ACC112 (cell line): ENCODE measurements around the gene GRIK4.
A peak's percentile ranks its signal among the peaks of the same experiment; 100 is the strongest.

Experiments
- H2AFZ ChIP-seq: fragments of 200-600 bp; sonication (generic); one replicate; pipeline ENCODE4 v1.6.0; 2017; ENCODE audit warnings: antibody characterized with exemption, low read length; ENCODE audit not compliant: unreplicated experiment
- H3K27ac ChIP-seq: fragments of 200-600 bp; sonication (generic); 2 replicates; pipeline ENCODE4 v1.5.1; 2014; ENCODE audit warnings: low read depth, mild to moderate bottlenecking, antibody characterized with exemption, low read length, moderate library complexity
- H3K27me3 ChIP-seq: fragments of 200-600 bp; sonication (generic); 2 replicates; pipeline ENCODE4 v1.6.1; 2014; ENCODE audit warnings: mild to moderate bottlenecking, antibody characterized with exemption, low read length, moderate library complexity, mixed read lengths; ENCODE audit not compliant: insufficient read depth
- H3K36me3 ChIP-seq: fragments of 200-600 bp; sonication (generic); 2 replicates; pipeline ENCODE4 v1.6.1; 2016; ENCODE audit warnings: mild to moderate bottlenecking, antibody characterized with exemption, low read length, moderate library complexity, mixed read lengths; ENCODE audit not compliant: insufficient read depth
- H3K4me1 ChIP-seq: fragments of 200-600 bp; sonication (generic); one replicate; pipeline ENCODE4 v1.6.1; 2016; ENCODE audit warnings: low read length, mixed read lengths; ENCODE audit not compliant: insufficient read depth, unreplicated experiment, control insufficient read depth
- H3K4me3 ChIP-seq: fragments of 200-600 bp; sonication (generic); 2 replicates; pipeline ENCODE4 v1.5.1; 2014; ENCODE audit warnings: mild to moderate bottlenecking, low read depth, low read length
- H3K79me2 ChIP-seq: fragments of 200-600 bp; sonication (generic); one replicate; pipeline ENCODE4 v1.6.0; 2016; ENCODE audit warnings: low read length; ENCODE audit not compliant: control insufficient read depth, unreplicated experiment, insufficient read depth

GRIK4 gene

GRCh38 chr11:120539667-120540369 is 28.3 kb downstream of the GRIK4 start:
- Histone ChIP-seq H3K4me1 (no peaks in the 10 kb centered on the region), H3K79me2 (no peaks in the 10 kb centered on the region), H3K36me3 (no peaks in the 10 kb centered on the region), H3K27ac (no peak overlapping the region), H3K4me3 (no peak overlapping the region), H2AFZ (no peak overlapping the region), H3K27me3 (no peaks in the 10 kb centered on the region)

GRCh38 chr11:120540744-120541465 is 29.4 kb downstream of the GRIK4 start:
- Histone ChIP-seq H2AFZ (no peak overlapping the region), H3K4me3 (no peak overlapping the region), H3K36me3 (no peaks in the 10 kb centered on the region), H3K4me1 (no peaks in the 10 kb centered on the region), H3K79me2 (no peaks in the 10 kb centered on the region), H3K27ac (no peak overlapping the region), H3K27me3 (no peaks in the 10 kb centered on the region)

GRCh38 chr11:120543521-120544215 is 32.1 kb downstream of the GRIK4 start:
- H3K27me3 ChIP-seq = no peaks in the 10 kb centered on the region
- H3K79me2 ChIP-seq = no peaks in the 10 kb centered on the region
- H3K27ac ChIP-seq = no peak overlapping the region
- no peaks in the 10 kb centered on the region for H3K36me3 ChIP-seq
- H2AFZ ChIP-seq = no peak overlapping the region
- no peak overlapping the region for H3K4me3 ChIP-seq
- peaks cover 26% of the 10 kb centered on the region for H3K4me1 ChIP-seq

- H3K79me2 ChIP-seq = no peaks in the 10 kb centered on the region
Measured at GRCh38 chr11:120545813-120546212, 34.3 kb downstream of the GRIK4 start.

GRCh38 chr11:120546312-120547205 is 35.0 kb downstream of the GRIK4 start:
- H3K27me3 ChIP-seq = no peaks in the 10 kb centered on the region
- H3K4me1 ChIP-seq = peaks cover 28% of the 10 kb centered on the region
- peak overlapping the region; percentile 48 for H2AFZ ChIP-seq
- H3K36me3 ChIP-seq = no peaks in the 10 kb centered on the region
- peak overlapping the region; percentile 80 for H3K27ac ChIP-seq
- no peak overlapping the region for H3K4me3 ChIP-seq
- no peaks in the 10 kb centered on the region for H3K79me2 ChIP-seq

More at GRCh38 chr11:120545813-120546212, 34.3 kb downstream of the GRIK4 start:
- H3K27ac ChIP-seq = no peak overlapping the region
- H3K4me1 ChIP-seq = peaks cover 28% of the 10 kb centered on the region
- no peaks in the 10 kb centered on the region for H3K27me3 ChIP-seq
- H3K4me3 ChIP-seq = no peak overlapping the region
- no peaks in the 10 kb centered on the region for H3K36me3 ChIP-seq
- H2AFZ ChIP-seq = no peak overlapping the region

GRCh38 chr11:120547316-120547715 is 35.8 kb downstream of the GRIK4 start:
- H3K27me3 ChIP-seq = no peaks in the 10 kb centered on the region
- H3K79me2 ChIP-seq = no peaks in the 10 kb centered on the region
- H3K36me3 ChIP-seq = no peaks in the 10 kb centered on the region
- H3K4me1 ChIP-seq = peaks cover 28% of the 10 kb centered on the region
- peak overlapping the region; percentile 48 for H2AFZ ChIP-seq
- H3K4me3 ChIP-seq = no peak overlapping the region
- H3K27ac ChIP-seq = peak overlapping the region; percentile 80

- no peaks in the 10 kb centered on the region for H3K36me3 ChIP-seq
- H3K4me1 ChIP-seq = peaks cover 28% of the 10 kb centered on the region
- H3K4me3 ChIP-seq = no peak overlapping the region
- H3K79me2 ChIP-seq = no peaks in the 10 kb centered on the region
- H3K27ac ChIP-seq = peak overlapping the region; percentile 80; the same call in 1 of the 2 replicates
- H2AFZ ChIP-seq = peak overlapping the region; percentile 24
- H3K27me3 ChIP-seq = no peaks in the 10 kb centered on the region
Measured at GRCh38 chr11:120547811-120548681, 36.5 kb downstream of the GRIK4 start.

- Histone ChIP-seq H2AFZ (no peak overlapping the region), H3K27ac (peak overlapping the region; percentile 24; the same call in 1 of the 2 replicates), H3K79me2 (no peaks in the 10 kb centered on the region), H3K4me1 (peaks cover 28% of the 10 kb centered on the region), H3K36me3 (no peaks in the 10 kb centered on the region), H3K27me3 (no peaks in the 10 kb centered on the region), H3K4me3 (no peak overlapping the region)
Measured at GRCh38 chr11:120548682-120549209, 37.2 kb downstream of the GRIK4 start.

GRCh38 chr11:120549346-120549745 is 37.8 kb downstream of the GRIK4 start:
- Histone ChIP-seq H3K79me2 (no peaks in the 10 kb centered on the region), H2AFZ (no peak overlapping the region), H3K4me1 (peaks cover 28% of the 10 kb centered on the region), H3K36me3 (no peaks in the 10 kb centered on the region), H3K27ac (no peak overlapping the region), H3K4me3 (no peak overlapping the region), H3K27me3 (no peaks in the 10 kb centered on the region)
